Liver (tissue), 3 donors: ENCODE results near the gene NLRP6.

Source experiments
- EGR1 ChIP-seq, 2 donors: IDR thresholded peaks; 2 replicates each; pipeline ENCODE4 v1.6.1; 2016 to 2018; ENCODE audit warnings: antibody characterized with exemption in 2 of 2, low read depth in 2 of 2
- FOXA1 ChIP-seq: IDR thresholded peaks from 2 replicates; pipeline ENCODE4 v1.6.1; 2016; ENCODE audit warnings: antibody characterized with exemption
- JUND ChIP-seq, 2 donors: IDR thresholded peaks; 2 replicates each; pipeline ENCODE4 v1.6.1; 2016; ENCODE audit warnings: antibody characterized with exemption in 2 of 2
- RAD21 ChIP-seq, 2 donors: IDR thresholded peaks; 2 replicates each; pipeline ENCODE4 v1.6.1; 2016; ENCODE audit warnings: antibody characterized with exemption in 2 of 2, mild to moderate bottlenecking in 2 of 2
- TAF1 ChIP-seq: conservative IDR thresholded peaks from 2 replicates; pipeline ENCODE4 v1.6.1; 2016; ENCODE audit warnings: antibody characterized with exemption, mild to moderate bottlenecking
- TF ChIP-seq, protein P1 (sequence below): fragments of 150-350 bp; IDR thresholded peaks from 2 replicates; pipeline ENCODE4 v1.5.1; 2017; ENCODE audit warnings: improper control_type of control experiment, low read depth, low read length; ENCODE audit not compliant: missing input control
- TF ChIP-seq, protein P2 (sequence below): IDR thresholded peaks from 2 replicates; pipeline ENCODE4 v1.6.1; 2016; ENCODE audit warnings: antibody characterized with exemption
- TF ChIP-seq, protein P3 (sequence below): IDR thresholded peaks from 2 replicates; pipeline ENCODE4 v1.6.1; 2016; ENCODE audit warnings: antibody characterized with exemption, mild to moderate bottlenecking
- TF ChIP-seq, protein P4 (sequence below): IDR thresholded peaks from 2 replicates; pipeline ENCODE4 v1.6.1; 2016; ENCODE audit warnings: antibody characterized with exemption
- donor health status: healthy.
- donor health status: healthy.

DNA sequence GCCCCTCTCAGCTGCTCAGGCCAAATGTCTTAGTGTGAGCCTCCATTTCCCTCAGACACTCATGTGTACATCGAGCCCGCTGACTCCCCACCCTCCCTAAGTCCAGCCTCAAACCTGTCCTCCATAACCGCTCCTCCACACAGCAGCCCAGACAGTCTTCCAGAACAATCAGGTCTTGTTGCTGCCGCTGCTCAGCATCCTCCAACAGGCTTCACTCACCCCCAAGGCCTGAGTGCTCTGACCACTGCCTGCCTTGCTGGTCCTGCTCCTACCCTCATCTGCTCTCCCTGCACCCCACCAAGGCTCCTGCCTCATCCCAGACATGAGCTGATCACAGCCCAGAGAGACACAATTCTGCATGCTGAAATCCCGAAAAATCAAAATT is 24.3 kb upstream of the NLRP6 start:
- TF ChIP-seq, protein P1, sequence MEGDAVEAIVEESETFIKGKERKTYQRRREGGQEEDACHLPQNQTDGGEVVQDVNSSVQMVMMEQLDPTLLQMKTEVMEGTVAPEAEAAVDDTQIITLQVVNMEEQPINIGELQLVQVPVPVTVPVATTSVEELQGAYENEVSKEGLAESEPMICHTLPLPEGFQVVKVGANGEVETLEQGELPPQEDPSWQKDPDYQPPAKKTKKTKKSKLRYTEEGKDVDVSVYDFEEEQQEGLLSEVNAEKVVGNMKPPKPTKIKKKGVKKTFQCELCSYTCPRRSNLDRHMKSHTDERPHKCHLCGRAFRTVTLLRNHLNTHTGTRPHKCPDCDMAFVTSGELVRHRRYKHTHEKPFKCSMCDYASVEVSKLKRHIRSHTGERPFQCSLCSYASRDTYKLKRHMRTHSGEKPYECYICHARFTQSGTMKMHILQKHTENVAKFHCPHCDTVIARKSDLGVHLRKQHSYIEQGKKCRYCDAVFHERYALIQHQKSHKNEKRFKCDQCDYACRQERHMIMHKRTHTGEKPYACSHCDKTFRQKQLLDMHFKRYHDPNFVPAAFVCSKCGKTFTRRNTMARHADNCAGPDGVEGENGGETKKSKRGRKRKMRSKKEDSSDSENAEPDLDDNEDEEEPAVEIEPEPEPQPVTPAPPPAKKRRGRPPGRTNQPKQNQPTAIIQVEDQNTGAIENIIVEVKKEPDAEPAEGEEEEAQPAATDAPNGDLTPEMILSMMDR: no peak
- no peak for TF ChIP-seq JUND (IDR thresholded peaks at IDR 0.05)
- TF ChIP-seq FOXA1: no peak
- TF ChIP-seq, protein P2, sequence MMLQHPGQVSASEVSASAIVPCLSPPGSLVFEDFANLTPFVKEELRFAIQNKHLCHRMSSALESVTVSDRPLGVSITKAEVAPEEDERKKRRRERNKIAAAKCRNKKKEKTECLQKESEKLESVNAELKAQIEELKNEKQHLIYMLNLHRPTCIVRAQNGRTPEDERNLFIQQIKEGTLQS: no peak
- TF ChIP-seq, protein P3, sequence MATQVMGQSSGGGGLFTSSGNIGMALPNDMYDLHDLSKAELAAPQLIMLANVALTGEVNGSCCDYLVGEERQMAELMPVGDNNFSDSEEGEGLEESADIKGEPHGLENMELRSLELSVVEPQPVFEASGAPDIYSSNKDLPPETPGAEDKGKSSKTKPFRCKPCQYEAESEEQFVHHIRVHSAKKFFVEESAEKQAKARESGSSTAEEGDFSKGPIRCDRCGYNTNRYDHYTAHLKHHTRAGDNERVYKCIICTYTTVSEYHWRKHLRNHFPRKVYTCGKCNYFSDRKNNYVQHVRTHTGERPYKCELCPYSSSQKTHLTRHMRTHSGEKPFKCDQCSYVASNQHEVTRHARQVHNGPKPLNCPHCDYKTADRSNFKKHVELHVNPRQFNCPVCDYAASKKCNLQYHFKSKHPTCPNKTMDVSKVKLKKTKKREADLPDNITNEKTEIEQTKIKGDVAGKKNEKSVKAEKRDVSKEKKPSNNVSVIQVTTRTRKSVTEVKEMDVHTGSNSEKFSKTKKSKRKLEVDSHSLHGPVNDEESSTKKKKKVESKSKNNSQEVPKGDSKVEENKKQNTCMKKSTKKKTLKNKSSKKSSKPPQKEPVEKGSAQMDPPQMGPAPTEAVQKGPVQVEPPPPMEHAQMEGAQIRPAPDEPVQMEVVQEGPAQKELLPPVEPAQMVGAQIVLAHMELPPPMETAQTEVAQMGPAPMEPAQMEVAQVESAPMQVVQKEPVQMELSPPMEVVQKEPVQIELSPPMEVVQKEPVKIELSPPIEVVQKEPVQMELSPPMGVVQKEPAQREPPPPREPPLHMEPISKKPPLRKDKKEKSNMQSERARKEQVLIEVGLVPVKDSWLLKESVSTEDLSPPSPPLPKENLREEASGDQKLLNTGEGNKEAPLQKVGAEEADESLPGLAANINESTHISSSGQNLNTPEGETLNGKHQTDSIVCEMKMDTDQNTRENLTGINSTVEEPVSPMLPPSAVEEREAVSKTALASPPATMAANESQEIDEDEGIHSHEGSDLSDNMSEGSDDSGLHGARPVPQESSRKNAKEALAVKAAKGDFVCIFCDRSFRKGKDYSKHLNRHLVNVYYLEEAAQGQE: no peak
- TF ChIP-seq, protein P4, sequence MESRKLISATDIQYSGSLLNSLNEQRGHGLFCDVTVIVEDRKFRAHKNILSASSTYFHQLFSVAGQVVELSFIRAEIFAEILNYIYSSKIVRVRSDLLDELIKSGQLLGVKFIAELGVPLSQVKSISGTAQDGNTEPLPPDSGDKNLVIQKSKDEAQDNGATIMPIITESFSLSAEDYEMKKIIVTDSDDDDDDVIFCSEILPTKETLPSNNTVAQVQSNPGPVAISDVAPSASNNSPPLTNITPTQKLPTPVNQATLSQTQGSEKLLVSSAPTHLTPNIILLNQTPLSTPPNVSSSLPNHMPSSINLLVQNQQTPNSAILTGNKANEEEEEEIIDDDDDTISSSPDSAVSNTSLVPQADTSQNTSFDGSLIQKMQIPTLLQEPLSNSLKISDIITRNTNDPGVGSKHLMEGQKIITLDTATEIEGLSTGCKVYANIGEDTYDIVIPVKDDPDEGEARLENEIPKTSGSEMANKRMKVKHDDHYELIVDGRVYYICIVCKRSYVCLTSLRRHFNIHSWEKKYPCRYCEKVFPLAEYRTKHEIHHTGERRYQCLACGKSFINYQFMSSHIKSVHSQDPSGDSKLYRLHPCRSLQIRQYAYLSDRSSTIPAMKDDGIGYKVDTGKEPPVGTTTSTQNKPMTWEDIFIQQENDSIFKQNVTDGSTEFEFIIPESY: no peak
- no peak for TF ChIP-seq EGR1 (IDR thresholded peaks at IDR 0.05; ENCODE audit: low read depth in 2 of 2)
- no peak for TF ChIP-seq RAD21 (IDR thresholded peaks at IDR 0.05)
- no peak for TF ChIP-seq TAF1
